ENCODE measurements around the gene SLC22A31. TPM values are rescaled to one million over a fixed set of nuclear protein-coding genes. Genes with fewer than 3 reads are reported as not detected.

Gene SLC22A31
- polyA plus RNA-seq, 4 donors, result 0.21 to 1.2 (median 0.60) TPM

GRCh38 chr16:89217388-89218191, 17.3 kb upstream of the SLC22A31 start, which contains the start of gene ZNF778:
Gene ZNF778 (plus strand): TSS chr16:89217703. CDS start chr16:89221128, 3,425 bp downstream.
- peak in 2 of 4 donors; percentile 73 to 75 for DNase-seq (ENCODE audit: low read depth in 4 of 4, low spot score in 2 of 4)

DNA sequence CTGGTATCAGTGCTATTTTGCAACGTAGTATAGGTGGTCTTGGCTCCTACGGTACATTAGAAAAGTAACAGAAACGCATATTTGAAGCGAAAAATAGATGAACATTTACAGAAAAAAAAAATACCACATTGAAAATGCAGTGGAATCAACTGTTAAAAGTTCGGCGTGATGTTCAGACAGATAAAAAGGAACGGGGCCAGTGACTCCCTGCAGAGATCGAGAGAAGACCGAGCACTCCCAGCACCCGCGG, 16.7 kb upstream of the SLC22A31 start:
- no peak for DNase-seq (ENCODE audit: low read depth in 4 of 4, low spot score in 2 of 4)

- peak in 3 of 4 donors; percentile 34 to 74 (median 62) for DNase-seq (ENCODE audit: low read depth in 4 of 4, low spot score in 2 of 4)
Measured at GRCh38 chr16:89216315-89217137, 16.2 kb upstream of the SLC22A31 start.

DNA sequence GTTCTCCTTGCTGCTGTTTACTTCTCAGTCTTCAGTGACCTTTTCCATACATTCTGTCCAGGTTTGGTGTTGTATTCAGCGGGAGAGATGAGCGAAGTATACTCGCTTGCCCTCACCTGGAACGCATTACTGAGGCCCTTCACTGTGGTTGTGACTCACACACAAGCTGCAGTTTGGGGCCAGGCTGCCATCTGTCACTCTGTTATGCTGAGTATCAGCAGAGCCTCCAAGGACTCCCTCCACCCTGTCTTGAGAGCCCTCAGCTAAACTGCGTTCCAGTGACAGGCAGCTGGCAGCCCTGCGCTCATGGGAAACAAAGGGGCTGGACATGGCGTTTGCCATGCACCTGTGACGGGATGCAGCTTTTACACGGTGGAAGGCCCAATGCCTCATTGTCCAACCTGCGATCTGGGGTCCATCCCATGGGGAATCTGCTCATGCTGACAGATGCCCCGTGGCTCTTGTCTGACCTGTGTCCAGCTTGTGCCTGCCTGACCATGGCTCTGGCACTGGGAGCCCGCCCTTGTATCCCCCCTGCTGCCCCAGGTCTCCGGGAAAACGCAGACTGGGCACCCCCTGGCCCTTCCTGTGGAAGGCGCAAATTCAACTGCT, 10.7 kb upstream of the SLC22A31 start:
- no peak for DNase-seq (ENCODE audit: low read depth in 4 of 4, low spot score in 2 of 4)

DNA sequence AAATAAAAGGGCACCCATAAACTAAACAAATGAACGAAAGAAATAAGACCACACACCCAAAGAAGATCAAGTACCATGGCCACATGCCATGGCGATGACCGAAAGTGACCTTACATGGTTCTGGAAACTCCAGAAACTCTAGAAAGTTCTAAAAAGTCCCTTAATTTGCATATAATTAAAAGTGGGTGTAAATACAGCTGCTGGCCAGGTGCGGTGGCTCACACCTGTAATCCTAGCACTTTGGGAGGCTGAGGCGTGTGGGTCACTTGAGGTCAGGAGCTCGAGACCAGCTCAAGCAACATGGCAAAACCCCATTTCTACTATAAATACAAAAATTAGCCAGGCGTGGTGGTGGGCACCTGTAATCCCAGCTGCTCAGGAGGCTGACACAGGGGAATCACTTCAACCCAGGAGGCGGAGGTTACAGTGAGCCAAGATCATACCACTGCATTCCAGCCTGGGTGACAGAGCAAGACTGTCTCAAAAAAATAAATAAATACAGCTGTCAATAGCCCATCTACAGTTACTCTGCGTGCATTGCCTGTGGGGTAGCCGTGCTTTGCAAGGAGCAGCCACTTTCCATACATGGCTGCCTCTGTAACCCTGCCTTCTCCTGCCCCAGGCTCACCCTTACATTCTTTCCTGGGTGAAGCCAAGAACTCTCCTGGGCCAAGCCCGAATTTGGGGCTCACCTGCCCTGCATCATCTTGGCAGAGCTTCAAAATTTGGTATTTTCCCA, 10.0 kb upstream of the SLC22A31 start:
- DNase-seq (ENCODE audit: low read depth in 4 of 4, low spot score in 2 of 4), result no peak

- DNase-seq (ENCODE audit: low read depth in 4 of 4, low spot score in 2 of 4), result no peak
Measured at GRCh38 chr16:89209522-89210044, 9.2 kb upstream of the SLC22A31 start.

DNA sequence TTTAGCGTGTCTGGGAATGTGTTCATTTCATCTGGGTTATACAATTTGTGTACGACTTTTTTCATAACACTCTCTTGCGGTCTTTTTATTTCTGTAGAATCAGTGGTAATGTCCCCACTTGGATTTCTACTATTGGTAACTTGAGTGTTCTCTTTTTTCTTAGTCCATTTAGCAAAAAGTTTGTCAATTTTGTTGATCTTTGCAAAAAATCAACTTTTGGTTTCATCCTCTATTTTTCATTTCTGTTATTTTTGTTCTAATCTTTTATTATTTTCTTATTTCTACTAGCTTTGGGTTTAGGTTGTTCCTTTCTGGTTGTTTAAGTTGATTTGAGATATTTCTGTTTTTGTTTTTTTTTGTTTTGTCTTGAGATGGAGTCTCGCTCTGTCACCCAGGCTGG, 7.7 kb upstream of the SLC22A31 start:
- no peak for DNase-seq (ENCODE audit: low read depth in 4 of 4, low spot score in 2 of 4)

- DNase-seq (ENCODE audit: low read depth in 4 of 4, low spot score in 2 of 4), result no peak
Measured at GRCh38 chr16:89202422-89203215, 2.3 kb upstream of the SLC22A31 start.

DNA sequence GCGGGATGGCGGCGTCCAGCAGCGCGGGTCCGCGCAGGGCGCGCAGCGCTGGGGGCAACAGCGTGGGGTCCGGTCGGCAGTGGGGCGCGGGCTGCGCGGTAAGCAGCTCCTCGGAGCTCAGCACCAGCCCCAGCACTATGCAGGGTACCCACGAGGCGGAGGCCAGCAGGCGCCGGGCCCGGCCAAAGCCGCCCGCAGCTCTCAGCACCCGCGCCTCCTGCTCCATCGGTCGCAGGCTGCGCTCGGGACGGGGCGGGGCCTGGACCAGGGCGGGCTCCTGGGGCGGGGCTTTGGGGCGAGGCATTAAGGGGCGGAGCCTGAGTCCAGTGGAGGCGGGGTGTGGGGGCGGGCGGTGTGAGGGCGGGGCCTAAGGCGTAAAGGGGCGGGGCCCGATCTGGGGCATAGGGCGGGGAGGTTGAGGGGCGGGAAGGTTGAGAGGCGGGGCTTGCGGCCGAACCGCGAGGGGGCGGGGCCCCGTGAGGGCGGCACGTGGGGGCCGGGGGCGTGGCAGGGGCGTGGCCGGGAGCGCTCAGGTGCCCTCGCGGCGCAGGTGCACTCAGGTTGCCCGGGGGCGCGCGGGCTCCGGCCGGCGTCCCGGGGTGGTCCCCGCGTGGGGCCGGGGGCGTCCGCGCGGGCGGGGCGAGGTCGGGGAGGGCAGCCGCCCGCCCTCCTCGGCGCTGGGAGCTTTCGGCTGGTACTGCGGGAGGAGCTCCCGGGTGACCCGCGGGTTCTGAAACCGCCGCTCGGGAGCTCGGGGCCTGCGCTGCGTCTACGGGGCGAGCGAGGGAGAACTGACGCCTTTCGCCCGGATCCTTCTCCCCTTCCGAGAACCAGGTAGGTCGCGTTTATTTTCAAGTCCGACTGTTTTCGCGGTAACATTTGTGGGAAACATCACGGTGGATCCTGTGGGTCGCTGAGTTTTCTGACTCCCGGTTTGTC, 1.4 kb upstream of the SLC22A31 start:
- no peak for DNase-seq (ENCODE audit: low read depth in 4 of 4, low spot score in 2 of 4)

DNA sequence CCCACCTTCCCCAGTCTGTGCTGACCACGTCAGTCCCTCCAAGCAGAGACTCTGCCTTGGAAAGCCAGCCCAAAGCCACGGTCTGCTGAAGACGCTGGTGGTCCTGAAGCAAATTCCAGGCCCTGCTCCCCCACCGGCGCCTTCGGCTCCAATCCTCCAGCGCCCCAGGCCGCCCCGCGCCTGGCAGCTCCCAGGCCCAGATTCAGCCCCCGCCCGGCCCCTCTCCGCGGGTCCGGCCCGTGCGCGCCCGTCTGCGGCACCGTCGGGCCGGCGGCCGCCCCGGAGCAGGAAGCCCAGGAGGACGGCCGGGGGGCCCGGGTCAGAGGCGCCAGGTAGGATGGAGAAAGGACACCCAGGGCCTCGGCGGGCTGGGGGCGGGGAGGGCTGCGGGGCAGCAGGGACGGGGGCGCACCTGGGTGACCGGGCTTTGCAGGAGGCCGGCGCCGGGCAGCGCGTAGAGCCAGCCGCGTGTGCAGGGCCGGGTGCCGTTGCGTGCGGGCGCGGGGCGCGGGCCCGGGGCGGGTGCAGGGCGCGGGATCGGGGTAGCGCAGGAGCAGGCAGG, 594 bp upstream of the SLC22A31 start:
- no peak for DNase-seq (ENCODE audit: low read depth in 4 of 4, low spot score in 2 of 4)

DNA sequence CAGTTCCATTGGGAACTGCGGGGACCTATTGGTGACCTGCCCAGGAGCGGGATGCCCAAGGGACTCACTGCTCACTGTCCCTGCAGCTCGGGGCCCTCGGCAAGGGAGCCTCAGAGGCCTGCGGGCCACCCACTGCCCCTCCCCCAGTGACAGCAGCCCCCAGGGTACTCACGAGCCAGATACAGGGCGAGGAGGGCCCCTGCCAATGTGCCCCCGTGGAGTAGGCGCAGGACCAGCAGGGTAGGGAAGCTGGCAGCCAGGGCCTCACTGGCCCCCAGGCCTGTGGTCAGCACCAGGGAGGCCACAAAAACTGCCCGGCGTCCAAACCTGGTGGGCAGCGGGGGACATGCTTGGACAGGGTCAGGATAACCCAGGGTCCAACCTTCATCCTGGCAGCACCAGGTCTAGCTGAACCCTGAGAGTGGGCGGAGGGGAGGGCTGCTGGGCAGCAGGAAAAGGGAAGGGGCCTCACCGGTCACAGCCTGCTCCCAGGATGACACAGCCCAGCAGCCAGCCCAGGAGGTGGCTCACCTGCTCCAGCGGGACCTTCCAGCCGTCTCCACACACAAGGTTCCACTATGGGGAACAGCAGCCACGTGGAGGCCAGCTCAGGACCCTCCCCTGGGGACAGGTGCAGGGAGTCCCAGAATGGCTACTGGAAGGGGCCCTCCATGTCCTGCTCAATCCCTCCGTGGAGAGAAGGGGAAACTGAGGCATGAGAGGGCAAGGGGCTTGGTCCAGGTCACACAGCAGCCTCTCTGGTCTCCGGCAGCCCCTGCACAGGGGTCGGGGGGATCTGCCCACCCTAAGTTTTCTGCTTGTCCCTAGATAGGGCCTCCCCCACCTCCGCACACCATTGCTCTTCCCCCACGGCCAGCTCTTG, 855 bp downstream of the SLC22A31 start:
- no peak for DNase-seq (ENCODE audit: low read depth in 4 of 4, low spot score in 2 of 4)

DNA sequence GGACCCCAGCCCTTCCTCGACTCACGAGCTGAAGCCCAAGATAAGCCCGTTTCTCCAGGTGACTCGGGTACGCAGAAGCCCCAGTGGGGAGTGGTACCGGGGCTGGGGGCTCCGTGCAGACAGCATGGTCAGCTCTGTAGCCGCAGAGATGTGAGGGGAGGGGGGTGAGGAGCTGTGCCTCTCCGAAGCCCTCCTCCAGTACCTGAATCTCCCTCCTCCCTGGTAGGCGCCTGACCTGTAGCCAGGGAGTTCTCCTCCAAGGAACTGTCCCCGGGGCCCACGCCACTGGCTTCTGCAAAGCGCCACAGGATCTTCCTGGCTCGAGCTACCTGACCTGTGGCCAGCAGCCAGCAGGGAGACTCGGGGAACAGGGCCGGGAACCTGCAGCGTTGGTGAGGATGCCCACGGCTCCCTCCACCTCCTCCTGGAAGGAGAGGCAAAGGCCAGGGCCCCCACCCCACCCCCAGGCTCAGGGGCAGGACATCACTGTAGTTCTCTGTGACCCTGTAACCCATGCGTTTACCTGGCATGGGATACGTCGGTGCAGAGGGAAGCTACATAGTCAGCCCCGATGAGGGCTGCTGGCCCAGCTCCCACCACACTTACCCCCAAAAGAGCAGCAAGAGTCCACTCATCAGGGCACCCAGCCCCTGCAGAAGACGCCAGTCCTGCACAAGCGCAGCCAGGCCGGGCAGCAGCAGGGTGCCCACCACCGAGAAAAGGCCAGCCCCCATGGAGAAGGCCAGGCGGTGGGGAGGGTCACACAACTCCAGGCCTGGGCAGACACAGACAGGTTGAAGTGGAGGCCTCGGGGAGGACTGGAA, 1.7 kb downstream of the SLC22A31 start:
- no peak for DNase-seq (ENCODE audit: low read depth in 4 of 4, low spot score in 2 of 4)

GRCh38 chr16:89197633-89198416, 2.5 kb downstream of the SLC22A31 start:
- DNase-seq (ENCODE audit: low read depth in 4 of 4, low spot score in 2 of 4), result no peak

DNA sequence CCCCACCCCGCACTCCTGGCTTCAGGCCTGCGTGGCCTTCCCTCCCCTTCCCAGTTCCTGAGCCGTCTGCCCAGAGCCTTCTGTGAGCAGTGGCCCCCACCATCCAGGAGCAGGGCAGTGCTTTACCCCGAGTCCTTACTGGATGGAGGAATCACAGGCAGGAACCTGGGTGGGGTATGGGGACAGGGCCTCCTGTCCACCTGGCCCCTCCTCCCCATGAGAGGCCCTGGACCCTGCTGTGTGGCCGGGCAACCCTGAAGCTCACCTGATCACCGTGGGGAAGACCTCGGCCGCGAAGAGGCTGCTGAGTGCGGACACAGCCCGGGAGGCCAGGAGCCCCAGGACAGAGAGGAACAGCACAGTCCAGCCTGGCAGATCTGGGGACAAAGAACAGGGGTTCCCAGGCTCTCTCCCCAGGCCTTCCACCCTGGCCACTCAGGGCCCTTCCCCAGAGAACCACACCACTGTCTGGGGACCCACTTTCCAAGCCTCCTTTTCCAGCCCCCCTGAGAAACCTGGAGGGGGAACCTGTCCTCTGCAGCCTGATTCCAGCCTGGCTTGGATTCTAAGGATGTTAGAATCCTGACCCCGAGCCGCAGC, 3.2 kb downstream of the SLC22A31 start:
- DNase-seq (ENCODE audit: low read depth in 4 of 4, low spot score in 2 of 4), result no peak

GRCh38 chr16:89195521-89196171, 4.7 kb downstream of the SLC22A31 start:
- no peak for DNase-seq (ENCODE audit: low read depth in 4 of 4, low spot score in 2 of 4)
